HK-2 (cell line): ENCODE measurements around the gene RAB37.

Experiments
- DNase-seq: peaks from one replicate; pipeline ENCODE4 v3.0.0-alpha.2; 2018; ENCODE audit not compliant: unreplicated experiment

The RAB37 gene

GRCh38 chr17:74760404-74761105 lies 23.5 kb downstream of the RAB37 start:
- DNase-seq, result no peak

- no peak for DNase-seq
These were observed 24.4 kb downstream of the RAB37 start for GRCh38 chr17:74761419-74761818.

- DNase-seq, result no peak
These were observed 24.9 kb downstream of the RAB37 start for GRCh38 chr17:74761931-74762330.

- no peak for DNase-seq
These were observed 26.7 kb downstream of the RAB37 start for GRCh38 chr17:74763565-74764387.

- no peak for DNase-seq
These were observed 27.8 kb downstream of the RAB37 start for GRCh38 chr17:74764751-74765286.

GRCh38 chr17:74766413-74766812 lies 29.4 kb downstream of the RAB37 start:
- no peak for DNase-seq

GRCh38 chr17:74767111-74767516 lies 30.1 kb downstream of the RAB37 start:
- DNase-seq, result no peak

- peak; percentile 47 for DNase-seq
These were observed 31.2 kb downstream of the RAB37 start for GRCh38 chr17:74768069-74768762.

GRCh38 chr17:74768763-74769114 lies 31.7 kb downstream of the RAB37 start:
- DNase-seq, result no peak

GRCh38 chr17:74769266-74769855 lies 32.3 kb downstream of the RAB37 start:
- DNase-seq, result no peak

GRCh38 chr17:74769856-74770497 lies 32.9 kb downstream of the RAB37 start:
- no peak for DNase-seq

GRCh38 chr17:74770498-74771318 lies 33.7 kb downstream of the RAB37 start:
- no peak for DNase-seq

GRCh38 chr17:74771319-74771914 lies 34.4 kb downstream of the RAB37 start:
- DNase-seq, result no peak

- no peak for DNase-seq
These were observed 35.0 kb downstream of the RAB37 start for GRCh38 chr17:74772053-74772452.

GRCh38 chr17:74773414-74773813 lies 36.4 kb downstream of the RAB37 start:
- no peak for DNase-seq

- DNase-seq, result no peak
These were observed 36.8 kb downstream of the RAB37 start for GRCh38 chr17:74773871-74774286.

- DNase-seq, result no peak
These were observed 38.5 kb downstream of the RAB37 start for GRCh38 chr17:74775409-74776043.

GRCh38 chr17:74776044-74776962 lies 39.2 kb downstream of the RAB37 start, which contains the start of gene NAT9:
TSS of gene NAT9 (minus strand) at chr17:74776345. CDS start at chr17:74775698, 647 bp downstream.
- peak; percentile 98 for DNase-seq
